Epithelial cell of prostate (primary cell): ENCODE results near the gene LINC01488.

Experiments used
- DNase-seq: peaks from one replicate; pipeline ENCODE4 v3.0.0-alpha.2; 2011; ENCODE audit warnings: low read depth, low spot score
- H3K27ac ChIP-seq: fragments of 450-650 bp; 2 replicates; pipeline ENCODE4 v1.5.1; 2017; ENCODE audit warnings: mild to moderate bottlenecking

LINC01488 gene

GRCh38 chr11:69521457-69521856 is 40.0 kb downstream of the LINC01488 start:
- no peak overlapping the region for H3K27ac ChIP-seq
- DNase-seq, result no peak

- no peak for DNase-seq
- H3K27ac ChIP-seq, result no peak overlapping the region
Measured at GRCh38 chr11:69523453-69523852, 42.0 kb downstream of the LINC01488 start.

DNA sequence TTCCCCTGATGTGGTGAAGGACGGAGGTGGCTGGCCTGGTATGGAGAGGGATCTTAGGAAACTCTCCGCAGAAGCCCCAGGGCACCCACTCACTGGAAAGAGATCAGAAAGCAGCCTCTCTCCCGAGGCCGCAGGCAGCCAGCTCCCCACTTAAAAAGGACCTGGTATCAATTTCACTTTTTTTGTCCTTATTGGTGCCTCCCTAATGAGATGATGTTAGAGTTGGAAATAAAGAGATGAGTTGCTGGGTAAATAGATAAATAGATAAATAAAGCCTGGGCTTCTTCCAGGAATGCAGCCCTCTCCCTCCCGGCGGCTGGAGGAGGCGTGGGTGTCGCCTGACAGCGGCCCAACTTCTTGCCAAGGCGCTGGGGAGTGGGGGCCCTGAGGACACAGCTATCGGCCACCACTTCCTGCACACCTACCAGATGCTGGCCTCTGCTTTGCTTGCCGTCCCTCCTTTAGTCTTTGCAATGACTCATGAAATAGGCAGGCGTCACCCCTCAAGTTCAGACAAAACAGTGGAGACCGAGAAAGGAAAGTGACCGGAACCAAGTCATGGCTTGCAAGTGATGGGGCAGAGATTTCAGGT is 42.9 kb downstream of the LINC01488 start:
- H3K27ac ChIP-seq, result peak overlapping the region; percentile 46
- no peak for DNase-seq

DNA sequence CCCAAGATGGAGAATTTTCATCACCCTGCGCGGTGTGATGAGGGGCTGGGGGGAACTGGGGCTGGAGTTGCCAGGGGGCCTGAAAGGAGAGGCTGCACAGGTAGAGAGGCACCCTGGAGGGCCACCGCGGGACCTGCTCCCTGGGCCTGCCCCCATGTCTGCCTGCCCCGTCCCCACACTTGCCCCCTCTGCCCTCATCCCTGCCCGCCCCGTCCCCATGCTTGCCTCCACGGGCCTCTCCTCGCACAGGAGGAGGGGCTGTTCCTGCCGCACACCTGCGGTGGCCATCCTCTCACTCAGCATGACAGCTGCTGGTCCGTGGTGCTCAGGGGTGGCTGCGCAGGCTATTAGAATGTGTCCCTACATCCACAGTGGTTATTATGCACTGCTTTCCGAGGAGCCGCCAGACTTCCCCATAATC is 43.5 kb downstream of the LINC01488 start:
- peak overlapping the region; percentile 46 for H3K27ac ChIP-seq
- no peak for DNase-seq

GRCh38 chr11:69525516-69526452 is 44.3 kb downstream of the LINC01488 start:
- no peak for DNase-seq

DNA sequence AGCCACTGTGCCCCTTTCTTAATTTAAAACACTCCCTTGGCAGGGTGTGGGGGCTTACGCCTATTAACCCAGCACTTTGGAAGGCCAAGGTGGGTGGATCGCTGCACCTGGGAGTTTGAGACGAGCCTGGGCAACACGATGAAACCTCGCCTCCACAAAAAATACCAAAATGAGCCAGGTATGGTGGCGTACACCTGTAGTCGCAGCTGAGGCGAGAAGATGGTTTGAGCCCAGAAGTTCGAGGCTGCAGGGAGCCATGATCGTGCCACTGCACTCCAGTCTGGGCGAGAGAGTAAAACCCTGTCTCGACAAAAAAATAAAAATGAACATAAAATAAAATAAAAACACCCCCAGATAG is 45.0 kb downstream of the LINC01488 start:
- DNase-seq, result no peak
- H3K27ac ChIP-seq, result no peak overlapping the region

More at GRCh38 chr11:69525516-69526452, 44.3 kb downstream of the LINC01488 start:
- no peak overlapping the region for H3K27ac ChIP-seq

DNA sequence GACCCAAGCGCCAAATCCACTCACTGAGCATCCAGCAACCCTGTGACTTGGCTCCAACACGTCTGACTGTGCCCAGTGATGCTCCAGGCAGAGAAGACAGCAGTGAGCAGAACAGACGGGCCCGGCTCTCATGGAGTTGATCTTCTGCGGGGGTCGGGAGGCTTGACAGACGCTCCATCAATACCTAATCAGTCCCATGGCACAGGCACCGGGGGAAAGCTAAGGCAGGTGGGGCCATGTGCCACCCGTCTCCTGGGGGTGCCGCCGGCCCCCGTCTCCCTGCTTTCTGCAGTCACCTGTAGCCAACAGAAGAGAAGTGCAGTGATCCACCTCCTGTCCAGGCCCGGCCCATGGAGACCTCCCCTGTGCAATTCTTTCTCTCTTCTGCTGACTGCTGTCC is 47.5 kb downstream of the LINC01488 start:
- H3K27ac ChIP-seq, result no peak overlapping the region
- DNase-seq, result no peak

DNA sequence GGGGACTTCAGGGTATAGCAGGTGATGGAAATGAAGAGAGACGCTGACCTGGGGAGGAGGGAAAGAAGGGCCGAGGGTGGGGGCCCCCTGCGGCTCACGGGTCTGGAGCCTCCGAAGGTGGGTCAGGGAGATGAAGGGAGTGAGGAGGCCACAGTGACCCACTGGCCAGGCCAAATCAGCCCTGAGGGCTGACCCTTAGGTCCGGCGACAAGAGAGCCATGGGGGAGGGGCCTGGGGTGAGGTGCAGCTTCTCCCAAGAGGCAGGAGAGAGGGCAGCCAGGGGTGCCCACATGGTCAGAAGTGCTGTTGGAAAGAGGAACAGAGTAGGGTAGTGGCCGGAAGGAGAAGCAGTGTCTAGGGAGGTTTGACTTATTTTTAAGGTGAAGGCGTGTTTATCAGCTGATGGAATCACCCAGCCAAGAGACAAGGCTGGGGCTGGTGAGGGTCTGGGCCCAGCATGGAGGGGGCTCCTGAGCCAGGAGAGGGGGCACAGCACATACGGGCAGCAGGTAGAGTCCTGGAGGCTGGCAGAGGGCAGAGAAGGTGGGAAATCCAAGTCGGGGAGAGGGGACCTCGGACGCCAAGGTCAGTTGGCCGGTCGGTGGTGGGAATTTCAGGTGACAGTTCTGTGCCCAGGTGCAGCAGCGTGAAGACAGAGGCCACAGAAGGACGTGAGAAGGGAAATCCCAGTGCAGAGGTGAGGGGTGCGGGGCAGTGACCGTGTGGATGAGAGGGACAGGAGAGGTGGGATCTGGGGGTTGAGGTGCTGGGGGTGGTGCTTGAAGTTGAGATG is 49.0 kb downstream of the LINC01488 start:
- DNase-seq, result no peak
- H3K27ac ChIP-seq, result no peak overlapping the region

DNA sequence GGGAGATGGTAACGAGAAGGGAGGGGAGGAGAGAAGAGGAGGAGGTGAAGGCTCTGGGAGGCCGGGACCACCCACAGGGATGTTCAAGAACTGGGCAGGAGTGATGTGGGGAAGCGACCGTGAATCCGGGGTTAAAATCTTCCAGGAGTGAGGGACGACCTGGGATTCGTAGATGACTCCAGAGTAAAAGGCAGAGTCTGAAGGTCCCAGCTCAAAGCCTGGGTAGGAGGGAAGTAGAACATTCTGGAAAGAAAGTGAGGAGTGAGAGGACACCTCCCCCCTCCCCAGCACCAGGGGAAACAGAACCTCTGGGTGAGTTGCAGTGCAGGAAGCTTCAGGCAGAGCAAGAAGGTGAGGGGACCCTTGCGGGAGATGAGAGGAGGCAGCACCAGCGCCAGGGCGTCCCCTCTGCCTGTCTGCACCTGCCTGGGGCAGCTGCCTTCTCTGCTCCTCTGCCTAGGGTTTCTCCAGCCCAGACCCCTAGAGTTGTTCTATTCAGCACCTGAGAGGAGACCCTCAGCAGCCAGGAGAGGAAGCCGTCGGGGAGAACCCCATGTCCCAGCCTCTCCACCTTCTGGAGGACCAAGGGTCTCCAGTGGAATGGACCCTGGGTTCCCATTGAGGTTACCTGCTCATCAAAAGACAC is 49.7 kb downstream of the LINC01488 start:
- no peak overlapping the region for H3K27ac ChIP-seq
- no peak for DNase-seq

DNA sequence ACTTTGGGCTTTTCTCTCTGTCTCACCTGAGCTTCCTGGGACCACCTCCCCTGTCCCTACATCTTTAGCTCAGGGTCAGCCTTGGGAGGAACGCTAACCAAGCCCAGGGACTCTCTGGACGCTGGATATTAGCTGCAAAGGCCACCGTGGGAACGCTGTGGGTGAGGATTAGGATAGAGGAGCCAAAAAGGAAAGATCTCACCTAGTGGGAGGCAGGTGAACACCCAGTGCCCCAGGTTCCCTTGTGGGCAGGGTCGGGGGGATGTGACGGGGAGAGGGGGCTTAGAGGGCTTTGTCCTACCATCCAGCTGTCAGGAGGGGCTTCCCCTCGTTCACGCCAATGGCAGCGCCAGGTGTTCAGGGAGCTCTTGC is 50.2 kb downstream of the LINC01488 start:
- no peak for DNase-seq

GRCh38 chr11:69533296-69534165 is 52.1 kb downstream of the LINC01488 start:
- DNase-seq, result no peak
- no peak overlapping the region for H3K27ac ChIP-seq

More for the DNA sequence above, 50.2 kb downstream of the LINC01488 start:
- no peak overlapping the region for H3K27ac ChIP-seq

DNA sequence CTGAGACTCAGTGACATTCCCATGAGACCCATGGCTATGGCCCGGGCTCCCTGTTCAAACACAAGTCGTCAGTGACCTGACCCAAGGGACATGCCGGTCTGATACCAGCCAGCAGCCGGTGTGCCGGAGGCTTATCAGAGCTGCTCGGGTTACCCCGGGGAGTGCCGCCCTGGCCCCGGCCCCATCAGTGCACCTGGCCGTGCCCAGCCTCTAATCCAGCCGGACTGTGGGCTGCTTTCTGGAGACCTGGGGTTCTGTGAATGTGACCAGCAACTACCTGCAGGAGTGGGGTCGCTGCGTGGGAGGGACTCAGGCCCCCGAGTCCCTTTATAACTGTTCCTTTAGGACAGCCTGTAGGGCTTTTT is 52.7 kb downstream of the LINC01488 start:
- no peak for DNase-seq
- no peak overlapping the region for H3K27ac ChIP-seq

DNA sequence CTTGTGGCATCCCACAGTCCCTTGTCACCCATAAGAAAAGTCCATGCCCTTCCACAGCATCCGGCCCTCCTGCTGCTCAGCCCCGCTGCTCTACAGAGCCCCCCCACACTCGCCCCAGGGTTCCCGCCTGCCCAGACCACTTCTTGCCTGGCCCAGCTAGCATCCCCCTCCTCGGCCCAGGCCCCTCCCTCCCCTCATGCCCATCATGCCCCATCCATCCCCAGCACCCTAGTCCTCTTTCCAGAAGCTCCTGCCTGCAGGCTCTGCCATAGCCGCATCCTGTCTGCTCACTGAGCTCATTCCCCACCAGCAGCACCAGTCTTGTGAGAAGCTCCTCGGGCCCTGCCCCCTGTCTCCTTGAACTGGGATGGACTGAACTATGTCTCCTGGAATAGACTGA is 54.4 kb downstream of the LINC01488 start:
- no peak for DNase-seq
- no peak overlapping the region for H3K27ac ChIP-seq

- no peak for DNase-seq
Measured at GRCh38 chr11:69536406-69536805, 54.9 kb downstream of the LINC01488 start.

GRCh38 chr11:69537126-69537525 is 55.7 kb downstream of the LINC01488 start:
- DNase-seq, result no peak
- H3K27ac ChIP-seq, result no peak overlapping the region

More at GRCh38 chr11:69536406-69536805, 54.9 kb downstream of the LINC01488 start:
- no peak overlapping the region for H3K27ac ChIP-seq

DNA sequence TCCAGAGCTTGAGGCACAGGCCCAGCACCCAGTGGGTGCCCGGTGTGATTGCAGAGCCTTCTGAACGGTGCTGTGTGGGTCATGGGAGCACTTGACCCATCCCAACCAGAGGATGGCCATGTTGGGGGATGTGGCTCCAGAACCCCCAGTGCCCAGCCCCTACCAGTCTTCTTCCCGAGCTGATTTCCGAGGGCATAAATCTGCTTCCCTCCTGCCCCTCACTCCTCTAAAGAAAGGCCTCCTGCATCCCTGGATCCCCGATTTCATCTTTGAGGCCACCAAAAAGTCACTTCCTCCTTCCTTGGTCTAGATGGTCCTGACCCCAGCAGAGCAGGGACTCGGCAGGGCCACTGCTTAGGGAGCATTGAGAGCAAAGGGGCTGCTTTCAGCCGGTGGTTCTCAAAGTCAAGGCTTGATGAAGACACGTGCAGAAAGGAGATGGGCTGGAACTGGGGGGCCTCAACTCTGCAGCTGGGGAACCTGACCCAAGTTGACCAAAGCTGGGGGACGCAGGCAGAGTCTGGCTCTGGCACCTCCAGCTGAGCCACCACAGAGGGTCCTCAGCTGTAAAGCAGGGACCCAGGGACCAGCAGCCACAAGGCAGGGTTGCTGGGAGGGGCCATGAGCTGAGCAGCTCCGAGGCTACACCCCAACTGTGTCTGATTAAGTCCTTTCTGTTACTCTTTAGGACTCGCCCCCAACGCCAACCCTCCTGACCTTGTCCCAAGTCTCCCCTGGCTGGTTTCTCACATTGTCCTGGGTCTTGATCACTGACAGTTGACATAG is 56.6 kb downstream of the LINC01488 start:
- no peak for DNase-seq
- no peak overlapping the region for H3K27ac ChIP-seq

DNA sequence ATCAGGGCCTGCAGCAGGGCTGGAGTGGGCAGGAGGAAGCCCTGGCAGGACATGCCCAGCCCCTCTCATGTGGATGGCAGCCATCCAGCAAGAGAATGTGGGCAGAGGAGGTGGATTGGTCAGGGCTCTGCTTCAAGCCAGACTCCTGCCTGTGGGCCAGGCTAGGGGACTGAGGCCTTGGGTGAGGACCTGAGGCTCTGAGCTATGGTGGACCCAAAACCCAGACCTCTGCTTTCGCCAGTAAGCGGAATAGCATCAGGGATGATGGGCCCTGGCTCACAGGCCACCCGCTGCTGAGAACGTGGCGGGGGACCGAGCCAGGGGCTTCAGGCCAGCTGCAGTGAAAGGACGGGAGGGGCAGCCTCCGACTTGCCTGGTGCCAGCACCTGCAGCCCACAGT is 57.4 kb downstream of the LINC01488 start:
- DNase-seq, result no peak

GRCh38 chr11:69539416-69540117 is 58.1 kb downstream of the LINC01488 start:
- H3K27ac ChIP-seq, result no peak overlapping the region
- no peak for DNase-seq

More for the DNA sequence above, 57.4 kb downstream of the LINC01488 start:
- no peak overlapping the region for H3K27ac ChIP-seq
